ENCODE measurements around the gene CANT1. TPM values are rescaled to one million over a fixed set of nuclear protein-coding genes. Genes with fewer than 3 reads are reported as not detected.

The CANT1 gene
- total and polyA plus RNA-seq, 4 donors, result 6.2 to 20.0 (median 16.4) TPM

GRCh38 chr17:78960928-78961327 is 48.6 kb downstream of the CANT1 start:
- Histone ChIP-seq H3K4me1 (ENCODE audit: control insufficient read depth in 4 of 4, insufficient read depth in 4 of 4, low read length in 3 of 4) (no peaks in the 10 kb centered on the region), H3K9ac (ENCODE audit: low read depth in 1 of 2, low read length in 2 of 2) (no peak overlapping the region), H3K4me3 (ENCODE audit: low read depth in 1 of 3, low read length in 3 of 3) (no peak overlapping the region), H3K9me3 (ENCODE audit: control insufficient read depth in 4 of 4, low read length in 3 of 4) (no peaks in the 10 kb centered on the region), H3K36me3 (ENCODE audit: control insufficient read depth in 4 of 4, insufficient read depth in 3 of 4, low read depth in 1 of 4, low read length in 3 of 4) (no peaks in the 10 kb centered on the region), H3K27ac (ENCODE audit: low read depth in 1 of 2, low read length in 2 of 2) (no peak overlapping the region), H3K27me3 (ENCODE audit: control insufficient read depth in 4 of 4, insufficient read depth in 4 of 4, low read length in 3 of 4) (no peaks in the 10 kb centered on the region)
- WGBS, result 67% methylated on average over 5 of the region's 5 CpGs
- TF ChIP-seq YY1 (IDR thresholded peaks at IDR 0.05), result no peak
- TF ChIP-seq JUND (IDR thresholded peaks at IDR 0.05), result no peak
- no peak for TF ChIP-seq REST (IDR thresholded peaks at IDR 0.05)
- TF ChIP-seq FOXA1 (IDR thresholded peaks at IDR 0.05), result no peak
- TF ChIP-seq FOXA2 (IDR thresholded peaks at IDR 0.05), result no peak
- TF ChIP-seq ATF3 (IDR thresholded peaks at IDR 0.05), result no peak
- no peak for TF ChIP-seq HNF4G (IDR thresholded peaks at IDR 0.05)
- no peak for TF ChIP-seq GABPA (IDR thresholded peaks at IDR 0.05 in 1 of 2, conservative IDR thresholded peaks at IDR 0.05 in 1 of 2)
- TF ChIP-seq RAD21 (IDR thresholded peaks at IDR 0.05), result no peak
- TF ChIP-seq RXRA (IDR thresholded peaks at IDR 0.05), result no peak
- TF ChIP-seq NR2F2 (IDR thresholded peaks at IDR 0.05), result no peak
- TF ChIP-seq HNF4A (conservative IDR thresholded peaks at IDR 0.05), result no peak
- TF ChIP-seq EGR1 (IDR thresholded peaks at IDR 0.05; ENCODE audit: low read depth in 2 of 2), result no peak
- no peak for TF ChIP-seq MAX (IDR thresholded peaks at IDR 0.05)
- TF ChIP-seq TAF1 (conservative IDR thresholded peaks at IDR 0.05), result no peak
- no peak for TF ChIP-seq ZBTB33 (IDR thresholded peaks at IDR 0.05)
- no peak for TF ChIP-seq CTCF (IDR thresholded peaks at IDR 0.05; ENCODE audit: low read depth, low read length, missing input control)
- no peak for TF ChIP-seq SP1 (IDR thresholded peaks at IDR 0.05)
- no peak for DNase-seq (ENCODE audit: low spot score)

Measured in liver (tissue), 9 donors.